IMR-90 (cell line): ENCODE data around the gene ZSCAN30.

Experiments
- BHLHE40 ChIP-seq: fragments of 150-350 bp; IDR thresholded peaks from 2 replicates; pipeline ENCODE4 v1.6.1; 2016; ENCODE audit warnings: mild to moderate bottlenecking, low read depth, low read length
- MAFK ChIP-seq: IDR thresholded peaks from 2 replicates; pipeline ENCODE4 v1.6.1; 2012; ENCODE audit warnings: low read depth, low read length, improper control_type of control experiment
- MXI1 ChIP-seq: IDR thresholded peaks from 2 replicates; pipeline ENCODE4 v1.6.1; 2012; ENCODE audit warnings: low read depth, mild to moderate bottlenecking, low read length, moderate library complexity, borderline replicate concordance
- POLR2A ChIP-seq: IDR thresholded peaks from 2 replicates; pipeline ENCODE4 v1.6.1; 2012; ENCODE audit warnings: mild to moderate bottlenecking, low read depth, low read length
- RAD21 ChIP-seq: IDR thresholded peaks from 2 replicates; pipeline ENCODE4 v1.6.1; 2012; ENCODE audit warnings: low read length, improper control_type of control experiment
- TF ChIP-seq, protein P1 (sequence below): conservative IDR thresholded peaks from 2 replicates; pipeline ENCODE4 v1.5.1; 2012; ENCODE audit warnings: mild to moderate bottlenecking, low read depth, low read length, improper control_type of control experiment

DNA sequence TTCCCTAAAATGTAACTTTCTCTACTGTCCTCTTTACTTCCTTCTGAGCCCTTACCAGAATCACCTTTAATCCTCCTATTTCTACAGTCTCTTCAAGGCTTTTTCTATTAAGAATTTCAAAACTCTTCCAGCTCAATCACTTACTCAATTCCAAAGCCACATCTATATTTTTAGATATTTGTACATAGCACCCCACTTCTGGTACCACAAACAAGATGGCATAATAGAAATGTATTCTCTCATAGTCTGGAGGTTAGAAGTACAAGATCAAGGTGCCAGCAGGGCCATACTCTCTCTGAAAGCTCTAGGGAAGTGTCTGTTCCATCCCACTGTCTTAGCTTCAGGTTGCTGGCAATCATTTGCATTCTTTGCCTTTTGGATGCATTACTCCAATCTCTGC is 11.1 kb downstream of the ZSCAN30 start:
- TF ChIP-seq RAD21 (no peak), MAFK (no peak), BHLHE40 (no peak), POLR2A (no peak), MXI1 (no peak)
- TF ChIP-seq, protein P1, sequence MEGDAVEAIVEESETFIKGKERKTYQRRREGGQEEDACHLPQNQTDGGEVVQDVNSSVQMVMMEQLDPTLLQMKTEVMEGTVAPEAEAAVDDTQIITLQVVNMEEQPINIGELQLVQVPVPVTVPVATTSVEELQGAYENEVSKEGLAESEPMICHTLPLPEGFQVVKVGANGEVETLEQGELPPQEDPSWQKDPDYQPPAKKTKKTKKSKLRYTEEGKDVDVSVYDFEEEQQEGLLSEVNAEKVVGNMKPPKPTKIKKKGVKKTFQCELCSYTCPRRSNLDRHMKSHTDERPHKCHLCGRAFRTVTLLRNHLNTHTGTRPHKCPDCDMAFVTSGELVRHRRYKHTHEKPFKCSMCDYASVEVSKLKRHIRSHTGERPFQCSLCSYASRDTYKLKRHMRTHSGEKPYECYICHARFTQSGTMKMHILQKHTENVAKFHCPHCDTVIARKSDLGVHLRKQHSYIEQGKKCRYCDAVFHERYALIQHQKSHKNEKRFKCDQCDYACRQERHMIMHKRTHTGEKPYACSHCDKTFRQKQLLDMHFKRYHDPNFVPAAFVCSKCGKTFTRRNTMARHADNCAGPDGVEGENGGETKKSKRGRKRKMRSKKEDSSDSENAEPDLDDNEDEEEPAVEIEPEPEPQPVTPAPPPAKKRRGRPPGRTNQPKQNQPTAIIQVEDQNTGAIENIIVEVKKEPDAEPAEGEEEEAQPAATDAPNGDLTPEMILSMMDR, result no peak
